PC-9 (cell line): ENCODE data around the gene PSMG3. TPM values are rescaled to one million over a fixed set of nuclear protein-coding genes. Genes with fewer than 3 reads are reported as not detected.

ENCODE experiments used
- BruUV-seq: library from RNA; stranded (reverse); fragments of 400-500 nt; replicated peaks from 2 replicates; lab custom pipeline; 2021; lab: Mats Ljungman, UMichigan
- CTCF ChIA-PET: fragments of 300-600 bp; sonication (Branson Sonifier 250); formaldehyde crosslinking; loops from one replicate; lab custom pipeline; 2022; ENCODE audit warnings: antibody characterized with exemption; lab: Charles Lee
- POLR2A ChIA-PET: fragments of 300-600 bp; sonication (Branson Sonifier 250); formaldehyde crosslinking; loops from one replicate; lab custom pipeline; 2022; ENCODE audit warnings: antibody characterized with exemption; ENCODE audit not compliant: unreplicated experiment; lab: Charles Lee
- DNase-seq, 2 experiments: peaks; one replicate each; pipeline versions ENCODE4 v3.0.0 to v3.0.0-alpha.2; 2015 to 2022; ENCODE audit warnings: mixed read lengths in 1 of 2
- H2AFZ ChIP-seq: fragments of 200-600 bp; sonication (generic); 2 replicates; pipeline ENCODE4 v1.8.1; 2017; ENCODE audit warnings: antibody characterized with exemption
- H3F3A ChIP-seq: fragments of 200-600 bp; sonication (generic); 2 replicates; pipeline ENCODE4 v1.8.1; 2017; ENCODE audit warnings: antibody characterized with exemption, mild to moderate bottlenecking, low read depth; ENCODE audit not compliant: insufficient read depth
- H3K27ac ChIP-seq: fragments of 200-600 bp; sonication (generic); 2 replicates; pipeline ENCODE4 v1.6.1; 2016; ENCODE audit warnings: mixed run types
- H3K27me3 ChIP-seq: fragments of 200-600 bp; sonication (generic); 2 replicates; pipeline ENCODE4 v1.6.1; 2016; ENCODE audit warnings: low read depth, mixed run types; ENCODE audit not compliant: insufficient read depth
- H3K36me3 ChIP-seq: fragments of 200-600 bp; sonication (generic); 2 replicates; pipeline ENCODE4 v1.6.1; 2016; ENCODE audit warnings: low read depth, mixed run types
- H3K4me1 ChIP-seq: fragments of 200-600 bp; sonication (generic); replicated peaks from 2 replicates; pipeline ENCODE4 v1.6.1; 2016; ENCODE audit warnings: mixed run types; ENCODE audit not compliant: insufficient read depth
- H3K4me2 ChIP-seq: fragments of 200-600 bp; sonication (generic); 2 replicates; pipeline ENCODE4 v1.6.1; 2017; ENCODE audit warnings: mixed run types
- H3K4me3 ChIP-seq: fragments of 200-600 bp; sonication (generic); 2 replicates; pipeline ENCODE4 v1.6.1; 2016; ENCODE audit warnings: mixed run types
- H3K79me2 ChIP-seq: fragments of 200-600 bp; sonication (generic); 2 replicates; pipeline ENCODE4 v1.6.1; 2017; ENCODE audit warnings: low read depth, mixed run types
- H3K9me2 ChIP-seq: fragments of 200-600 bp; sonication (generic); 2 replicates; pipeline ENCODE4 v1.8.1; 2017; ENCODE audit warnings: mild to moderate bottlenecking; ENCODE audit not compliant: insufficient read depth
- H3K9me3 ChIP-seq: fragments of 200-600 bp; sonication (generic); 2 replicates; pipeline ENCODE4 v1.8.1; 2016; ENCODE audit warnings: low read depth; ENCODE audit not compliant: insufficient read depth
- H4K20me1 ChIP-seq: fragments of 200-600 bp; sonication (generic); 2 replicates; pipeline ENCODE4 v1.8.1; 2017; ENCODE audit not compliant: insufficient read depth
- EZH2 ChIP-seq: fragments of 200-600 bp; sonication (generic); IDR thresholded peaks from 2 replicates; pipeline ENCODE4 v1.8.0; 2017; ENCODE audit warnings: antibody characterized with exemption, low read depth
- intact Hi-C: fragments of 100-400 bp; cut with micrococcal nuclease; formaldehyde crosslinking; loops from one replicate; pipeline ENCODE4 v1.10.0; 2022; ENCODE audit not compliant: unreplicated experiment
- total RNA-seq: library from RNA; stranded (reverse); gene quantifications from 2 replicates; pipeline ENCODE4 v1.2.3, GENCODE V29; 2021
- TF ChIP-seq, protein P1 (sequence below): fragments of 200-600 bp; sonication (generic); conservative IDR thresholded peaks from 2 replicates; pipeline ENCODE4 v1.6.1; 2017; ENCODE audit warnings: mixed run types, antibody characterized with exemption, mild to moderate bottlenecking, moderate library complexity

The PSMG3 gene
- total RNA-seq, 1 experiment from 2014 or later: 63.3 TPM

DNA sequence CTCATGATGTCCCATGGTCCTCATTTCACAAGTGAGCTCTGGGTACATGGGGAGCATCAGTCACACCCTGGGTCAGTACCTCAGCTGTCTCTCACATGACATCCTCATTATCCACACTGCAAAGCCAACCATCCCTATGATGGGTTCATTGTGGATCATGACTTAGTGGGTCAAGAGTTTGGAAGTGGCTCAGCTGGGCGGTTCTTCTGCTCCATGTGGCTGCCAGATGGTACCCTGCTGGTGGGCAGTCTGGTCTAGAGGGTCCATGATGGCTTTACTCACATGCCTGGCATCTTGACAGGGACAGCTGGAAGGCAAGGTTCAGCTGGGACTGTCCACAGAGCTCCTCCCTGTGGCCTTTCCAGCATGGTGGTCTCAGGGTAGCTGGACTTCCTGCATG is 19.1 kb upstream of the PSMG3 start:
- ChIA-PET CTCF (no interaction called here), POLR2A (no interaction called here)
- H3K4me3 ChIP-seq: no peak overlapping the region
- intact Hi-C loops: no loop called here
- no peak for DNase-seq
- H3K79me2 ChIP-seq: no peaks in the 10 kb centered on the region
- H3K4me1 ChIP-seq: no peaks in the 10 kb centered on the region
- no peaks in the 10 kb centered on the region for H3K36me3 ChIP-seq
- H3K9me2 ChIP-seq: no peaks in the 10 kb centered on the region
- no peak for TF ChIP-seq EZH2
- TF ChIP-seq, protein P1, sequence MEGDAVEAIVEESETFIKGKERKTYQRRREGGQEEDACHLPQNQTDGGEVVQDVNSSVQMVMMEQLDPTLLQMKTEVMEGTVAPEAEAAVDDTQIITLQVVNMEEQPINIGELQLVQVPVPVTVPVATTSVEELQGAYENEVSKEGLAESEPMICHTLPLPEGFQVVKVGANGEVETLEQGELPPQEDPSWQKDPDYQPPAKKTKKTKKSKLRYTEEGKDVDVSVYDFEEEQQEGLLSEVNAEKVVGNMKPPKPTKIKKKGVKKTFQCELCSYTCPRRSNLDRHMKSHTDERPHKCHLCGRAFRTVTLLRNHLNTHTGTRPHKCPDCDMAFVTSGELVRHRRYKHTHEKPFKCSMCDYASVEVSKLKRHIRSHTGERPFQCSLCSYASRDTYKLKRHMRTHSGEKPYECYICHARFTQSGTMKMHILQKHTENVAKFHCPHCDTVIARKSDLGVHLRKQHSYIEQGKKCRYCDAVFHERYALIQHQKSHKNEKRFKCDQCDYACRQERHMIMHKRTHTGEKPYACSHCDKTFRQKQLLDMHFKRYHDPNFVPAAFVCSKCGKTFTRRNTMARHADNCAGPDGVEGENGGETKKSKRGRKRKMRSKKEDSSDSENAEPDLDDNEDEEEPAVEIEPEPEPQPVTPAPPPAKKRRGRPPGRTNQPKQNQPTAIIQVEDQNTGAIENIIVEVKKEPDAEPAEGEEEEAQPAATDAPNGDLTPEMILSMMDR: no peak
- no peak overlapping the region for H3K4me2 ChIP-seq
- H3F3A ChIP-seq: no peaks in the 10 kb centered on the region
- H4K20me1 ChIP-seq: peaks cover 3% of the 10 kb centered on the region; the same call in 1 of the 2 replicates
- no TSS peak for BruUV-seq
- no peak overlapping the region for H3K27ac ChIP-seq
- H2AFZ ChIP-seq: no peak overlapping the region
- H3K9me3 ChIP-seq: no peaks in the 10 kb centered on the region
- peaks cover 99% of the 10 kb centered on the region for H3K27me3 ChIP-seq

DNA sequence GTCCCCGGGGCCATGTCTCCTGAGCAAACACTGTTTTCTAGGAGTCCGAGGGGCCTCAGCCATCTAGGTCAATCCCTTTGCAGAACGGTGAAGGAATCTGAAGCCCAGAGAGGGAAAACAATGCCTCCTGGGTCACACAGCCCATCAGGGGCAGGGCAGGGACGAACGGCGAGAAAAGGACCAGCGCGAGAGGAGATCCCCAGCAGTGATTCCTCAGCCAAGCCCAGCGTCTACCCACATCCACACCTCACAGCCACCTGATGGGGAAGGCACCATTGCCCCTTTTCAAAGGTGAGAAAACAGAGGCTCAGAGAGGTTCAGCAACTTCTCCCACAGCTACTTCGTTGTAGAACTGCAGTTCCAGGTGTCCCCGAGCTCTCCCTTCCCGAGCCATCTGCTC is 17.9 kb upstream of the PSMG3 start:
- no peaks in the 10 kb centered on the region for H3F3A ChIP-seq
- H3K4me2 ChIP-seq: no peak overlapping the region
- CTCF ChIA-PET: no interaction called here
- H3K36me3 ChIP-seq: no peaks in the 10 kb centered on the region
- POLR2A ChIA-PET: interaction anchor here (0.5 kb wide), 1 partner anchor 50 kb away, joined by 4 read pairs; no protein-coding TSS in a partner anchor
- DNase-seq: no peak
- H3K9me3 ChIP-seq: no peaks in the 10 kb centered on the region
- H3K4me1 ChIP-seq: no peaks in the 10 kb centered on the region
- no peak overlapping the region for H3K4me3 ChIP-seq
- H2AFZ ChIP-seq: no peak overlapping the region; the same call in 1 of the 2 replicates
- H3K9me2 ChIP-seq: no peaks in the 10 kb centered on the region
- H3K79me2 ChIP-seq: no peaks in the 10 kb centered on the region
- H3K27ac ChIP-seq: no peak overlapping the region
- TF ChIP-seq EZH2: no peak
- TF ChIP-seq, protein P1: no peak
- H3K27me3 ChIP-seq: peaks cover 87% of the 10 kb centered on the region
- no TSS peak for BruUV-seq
- H4K20me1 ChIP-seq: peaks cover 10% of the 10 kb centered on the region; the same call in 1 of the 2 replicates
- intact Hi-C loops: no loop called here

DNA sequence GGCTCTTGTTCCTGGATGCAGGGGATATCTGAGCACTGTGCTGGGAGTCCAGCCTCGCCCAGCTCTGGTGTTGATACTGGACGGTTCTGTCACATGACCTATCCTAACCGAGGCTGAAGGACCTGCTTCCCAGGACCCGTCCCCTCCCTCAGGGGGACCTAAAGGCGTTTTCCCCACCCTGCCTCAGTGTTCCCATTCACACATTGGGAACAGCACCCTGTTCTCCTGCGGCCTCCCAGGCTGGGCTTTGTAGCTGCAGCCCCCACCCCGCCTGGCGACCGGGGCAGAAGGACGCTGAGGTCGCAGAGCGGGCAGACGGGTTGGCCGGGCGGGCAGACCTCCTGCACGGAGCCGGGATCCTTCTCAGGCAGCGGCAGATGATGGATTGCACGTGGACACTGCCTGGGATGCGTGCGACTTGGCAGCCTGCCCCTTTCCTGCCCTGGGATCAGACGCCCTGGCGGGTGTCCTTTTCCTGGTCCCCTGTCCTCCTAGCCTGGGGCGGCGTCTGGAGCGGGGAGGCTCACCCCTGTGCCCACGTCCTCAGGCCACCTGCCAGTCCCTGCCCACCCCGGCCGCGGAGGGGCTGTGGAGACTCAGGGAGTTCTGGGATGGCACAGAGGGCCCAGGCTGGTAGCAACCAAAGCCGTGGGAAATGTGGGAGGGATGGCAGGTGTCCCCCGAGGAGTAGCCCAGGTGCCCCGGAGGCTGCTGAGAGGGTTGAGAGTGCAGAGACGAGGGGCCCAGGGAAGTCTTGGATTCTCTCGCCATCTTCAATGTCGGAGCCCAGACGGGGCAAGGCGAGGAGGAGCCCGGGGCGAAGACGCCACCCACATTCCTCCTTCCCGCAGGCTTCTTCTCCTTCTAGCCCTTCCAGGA is 17.2 kb upstream of the PSMG3 start:
- H3F3A ChIP-seq: no peaks in the 10 kb centered on the region
- TF ChIP-seq, protein P1: no peak
- TF ChIP-seq EZH2: no peak
- no peaks in the 10 kb centered on the region for H3K4me1 ChIP-seq
- peaks cover 80% of the 10 kb centered on the region for H3K27me3 ChIP-seq
- H3K4me3 ChIP-seq: no peak overlapping the region
- no peaks in the 10 kb centered on the region for H3K9me2 ChIP-seq
- no peak overlapping the region; the same call in 1 of the 2 replicates for H2AFZ ChIP-seq
- H3K9me3 ChIP-seq: no peaks in the 10 kb centered on the region
- no peaks in the 10 kb centered on the region for H3K36me3 ChIP-seq
- intact Hi-C loops: no loop called here
- no peak overlapping the region for H3K27ac ChIP-seq
- no TSS peak for BruUV-seq
- POLR2A ChIA-PET: interaction anchor here (0.5 kb wide), 1 partner anchor 51 kb away, joined by 4 read pairs; no protein-coding TSS in a partner anchor
- no peak overlapping the region; the same call in 1 of the 2 replicates for H3K4me2 ChIP-seq
- H3K79me2 ChIP-seq: no peaks in the 10 kb centered on the region
- peaks cover 10% of the 10 kb centered on the region; the same call in 1 of the 2 replicates for H4K20me1 ChIP-seq
- CTCF ChIA-PET: no interaction called here
- DNase-seq: peak in 1 of 2 experiments; percentile 26
